Stimulated activated naive CD4-positive, alpha-beta T cell treated with Interleukin-2 at 50 U/mL for 16 hours (primary cell): Measurements from ENCODE around the gene DYNC1I1.

ENCODE experiments used
- DNase-seq: peaks from one replicate; lab custom pipeline; 2025; lab: John Stamatoyannopoulos, UW

Gene DYNC1I1

GRCh38 chr7:96144260-96144526, 371.8 kb downstream of the DYNC1I1 start:
- no peak for DNase-seq
